Mesendoderm (in vitro differentiated cells): ENCODE data around the gene OSBPL3.

ENCODE experiments used
- DNase-seq: peaks from one replicate; pipeline ENCODE4 v3.0.0; 2013
- H2AK5ac ChIP-seq: 2 replicates; pipeline ENCODE4 v1.6.1; 2013; ENCODE audit warnings: low read length, inconsistent platforms
- H2BK120ac ChIP-seq: 2 replicates; pipeline ENCODE4 v1.6.1; 2013; ENCODE audit warnings: low read depth, mild to moderate bottlenecking, low read length, moderate library complexity, mixed read lengths
- H2BK15ac ChIP-seq: replicated peaks from 2 replicates; pipeline ENCODE4 v1.6.1; 2013; ENCODE audit warnings: low read depth, mild to moderate bottlenecking, moderate library complexity
- H2BK5ac ChIP-seq: 2 replicates; pipeline ENCODE4 v1.6.1; 2013; ENCODE audit warnings: low read length, inconsistent platforms
- H3K18ac ChIP-seq: 2 replicates; pipeline ENCODE4 v1.6.1; 2013; ENCODE audit warnings: mild to moderate bottlenecking, low read length, mixed read lengths
- H3K23ac ChIP-seq: one replicate; pipeline ENCODE4 v1.6.1; 2013; ENCODE audit warnings: low read length
- H3K27ac ChIP-seq: 2 replicates; pipeline ENCODE4 v1.5.1; 2013; ENCODE audit warnings: low read depth, mild to moderate bottlenecking, inconsistent platforms, low read length, moderate library complexity
- H3K27me3 ChIP-seq: 2 replicates; pipeline ENCODE4 v1.6.1; 2013; ENCODE audit warnings: low read length, control low read depth, mild to moderate bottlenecking, inconsistent platforms; ENCODE audit not compliant: insufficient read depth, poor library complexity
- H3K36me3 ChIP-seq: 2 replicates; pipeline ENCODE4 v1.6.1; 2013; ENCODE audit warnings: low read length, inconsistent platforms; ENCODE audit not compliant: control insufficient read depth, insufficient read depth
- H3K4ac ChIP-seq: one replicate; pipeline ENCODE4 v1.6.1; 2013; ENCODE audit warnings: low read depth, mild to moderate bottlenecking, low read length, moderate library complexity
- H3K4me1 ChIP-seq: 2 replicates; pipeline ENCODE4 v1.6.1; 2013; ENCODE audit warnings: low read depth, low read length, inconsistent platforms; ENCODE audit not compliant: control insufficient read depth
- H3K4me2 ChIP-seq: 2 replicates; pipeline ENCODE4 v1.6.1; 2013; ENCODE audit warnings: low read length
- H3K4me3 ChIP-seq: 2 replicates; pipeline ENCODE4 v1.5.1; 2013; ENCODE audit warnings: mild to moderate bottlenecking, low read length
- H3K56ac ChIP-seq: one replicate; pipeline ENCODE4 v1.6.1; 2013; ENCODE audit warnings: low read length
- H3K79me1 ChIP-seq: 2 replicates; pipeline ENCODE4 v1.6.1; 2013; ENCODE audit warnings: low read length, inconsistent platforms
- H3K79me2 ChIP-seq: 2 replicates; pipeline ENCODE4 v1.6.1; 2013; ENCODE audit warnings: mild to moderate bottlenecking, low read length; ENCODE audit not compliant: control insufficient read depth, insufficient read depth
- H3K9ac ChIP-seq: 2 replicates; pipeline ENCODE4 v1.6.1; 2013; ENCODE audit warnings: low read length, inconsistent platforms
- H4K5ac ChIP-seq: one replicate; pipeline ENCODE4 v1.6.1; 2013; ENCODE audit warnings: low read length
- H4K8ac ChIP-seq: one replicate; pipeline ENCODE4 v1.6.1; 2013; ENCODE audit warnings: low read depth, mild to moderate bottlenecking, control low read depth, low read length, moderate library complexity
- WGBS: extraction: QIAGEN DNeasy Blood & Tissue Kit; methylation state at CpG from one replicate; pipeline ENCODE4 v1.1.7; 2013; ENCODE audit warnings: low lambda C conversion rate, missing lambda C conversion rate; ENCODE audit not compliant: insufficient coverage; ENCODE audit errors: extremely low coverage; 5-methylcytosine and 5-hydroxymethylcytosine counted together

OSBPL3 gene

DNA sequence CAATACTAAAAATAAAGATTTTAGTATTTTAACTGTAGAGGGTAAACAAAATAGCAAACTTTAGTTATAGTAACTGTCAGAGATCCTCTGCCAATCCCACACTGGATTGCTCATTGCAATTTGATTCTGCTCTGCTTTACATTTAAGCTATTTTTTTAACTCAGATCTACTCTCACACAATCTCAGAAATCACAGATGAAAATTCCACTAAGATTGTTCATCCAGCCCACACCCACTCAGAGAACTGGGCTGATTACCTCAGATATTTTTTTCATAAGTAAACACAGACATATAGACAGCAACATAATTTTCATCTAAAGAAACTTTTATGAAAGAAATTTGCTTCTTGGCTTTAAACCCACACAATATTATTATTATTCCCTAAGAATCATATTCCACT, 7.0 kb downstream of the OSBPL3 start:
- H3K79me1 ChIP-seq = peaks cover 2% of the 10 kb centered on the region

DNA sequence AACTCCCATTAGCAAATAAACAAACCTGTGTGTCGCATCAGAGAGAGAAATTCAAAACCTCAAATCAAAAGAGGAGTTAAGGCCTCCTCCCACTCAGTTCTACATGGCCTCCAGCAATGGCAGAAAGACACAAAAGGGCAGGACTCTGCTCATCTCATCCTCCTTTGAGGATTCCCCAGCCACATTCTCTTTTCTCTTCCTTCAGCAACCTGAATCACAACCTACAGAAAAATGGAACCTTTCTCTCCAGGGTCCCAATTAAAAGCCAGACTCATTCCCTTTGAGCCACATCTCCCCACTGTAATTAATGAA, 7.9 kb downstream of the OSBPL3 start:
- H3K23ac ChIP-seq = no peak overlapping the region
- H3K4me3 ChIP-seq = no peak overlapping the region
- no peak overlapping the region for H4K8ac ChIP-seq
- DNase-seq = peak; percentile 16
- peak overlapping the region; percentile 39 for H2BK5ac ChIP-seq
- H3K18ac ChIP-seq = peak overlapping the region; percentile 33
- no peak overlapping the region for H3K9ac ChIP-seq
- H3K36me3 ChIP-seq = no peaks in the 10 kb centered on the region
- H3K4ac ChIP-seq = no peak overlapping the region
- H3K79me1 ChIP-seq = peaks cover 3% of the 10 kb centered on the region
- WGBS = no CpG with 5 or more reads among the region's 1 CpG
- no peak overlapping the region for H4K5ac ChIP-seq
- H2BK120ac ChIP-seq = no peak overlapping the region
- peaks cover 8% of the 10 kb centered on the region for H3K79me2 ChIP-seq
- no peaks in the 10 kb centered on the region for H3K27me3 ChIP-seq
- no peak overlapping the region for H3K4me2 ChIP-seq
- peak overlapping the region; percentile 74 for H2BK15ac ChIP-seq
- H3K27ac ChIP-seq = peak overlapping the region; percentile 10
- H3K56ac ChIP-seq = peak overlapping the region; percentile 30
- peaks cover 17% of the 10 kb centered on the region for H3K4me1 ChIP-seq
- H2AK5ac ChIP-seq = no peak overlapping the region

More for the DNA sequence above, 7.0 kb downstream of the OSBPL3 start:
- no peak overlapping the region for H3K4ac ChIP-seq
- no peak overlapping the region for H3K23ac ChIP-seq
- H3K18ac ChIP-seq = no peak overlapping the region
- H2AK5ac ChIP-seq = no peak overlapping the region
- H3K56ac ChIP-seq = no peak overlapping the region
- H3K79me2 ChIP-seq = peaks cover 4% of the 10 kb centered on the region
- no peak overlapping the region for H3K4me2 ChIP-seq
- no peak overlapping the region for H4K5ac ChIP-seq
- H2BK120ac ChIP-seq = no peak overlapping the region
- no peak overlapping the region for H3K9ac ChIP-seq
- H3K4me3 ChIP-seq = no peak overlapping the region
- DNase-seq = no peak
- no peak overlapping the region for H4K8ac ChIP-seq
- H2BK5ac ChIP-seq = no peak overlapping the region
- H3K4me1 ChIP-seq = peaks cover 17% of the 10 kb centered on the region
- H3K27ac ChIP-seq = no peak overlapping the region
- peak overlapping the region; percentile 57 for H2BK15ac ChIP-seq
- H3K36me3 ChIP-seq = no peaks in the 10 kb centered on the region
- H3K27me3 ChIP-seq = no peaks in the 10 kb centered on the region

DNA sequence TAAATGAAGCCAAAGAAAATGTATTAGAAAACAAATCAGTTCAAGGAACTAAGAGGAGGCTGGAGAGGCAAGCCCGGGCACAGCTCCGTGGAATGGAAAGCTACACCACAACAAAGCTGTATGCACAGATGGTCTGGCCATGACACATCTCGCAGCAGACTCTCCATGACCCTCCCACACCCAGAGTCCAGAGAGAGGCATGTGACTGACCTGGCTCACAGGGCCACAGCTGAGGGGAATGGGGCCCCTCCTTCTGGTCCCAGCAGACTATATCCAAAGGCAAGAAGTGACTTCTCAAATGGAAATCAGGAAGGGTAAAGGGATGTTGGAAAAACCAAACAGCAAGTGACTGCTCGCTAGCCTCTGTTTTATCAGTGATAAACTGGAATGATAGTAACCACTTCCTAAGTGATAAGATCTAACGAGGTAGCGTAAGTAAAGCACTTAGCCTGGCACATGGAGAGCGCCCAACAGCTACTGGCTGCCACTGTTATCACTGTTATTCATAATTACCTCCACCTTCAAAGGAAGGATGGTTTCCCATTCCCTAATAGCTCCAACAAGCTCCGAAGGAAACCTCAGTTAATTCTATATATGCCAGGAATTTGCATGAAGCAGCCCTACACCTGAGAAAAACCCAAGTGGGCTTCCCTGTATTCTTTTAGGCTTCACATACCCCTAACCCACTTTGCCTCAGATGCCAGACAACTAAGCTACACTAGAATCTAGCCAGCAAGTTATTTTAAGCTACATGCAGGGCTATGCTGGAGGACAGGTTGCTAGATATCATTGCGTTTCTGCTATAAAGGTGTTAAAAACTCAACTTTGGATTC, 8.4 kb downstream of the OSBPL3 start:
- H3K56ac ChIP-seq = peak overlapping the region; percentile 65
- peak overlapping the region; percentile 90 for H3K4ac ChIP-seq
- no peak overlapping the region for H2BK15ac ChIP-seq
- no peak overlapping the region for H4K8ac ChIP-seq
- H3K27ac ChIP-seq = no peak overlapping the region
- peaks cover 4% of the 10 kb centered on the region for H3K79me1 ChIP-seq
- H2AK5ac ChIP-seq = no peak overlapping the region
- H3K9ac ChIP-seq = no peak overlapping the region
- no peak overlapping the region for H3K23ac ChIP-seq
- DNase-seq = peak; percentile 66
- H3K36me3 ChIP-seq = no peaks in the 10 kb centered on the region
- no peaks in the 10 kb centered on the region for H3K27me3 ChIP-seq
- H3K79me2 ChIP-seq = peaks cover 8% of the 10 kb centered on the region
- no peak overlapping the region for H4K5ac ChIP-seq
- peaks cover 17% of the 10 kb centered on the region for H3K4me1 ChIP-seq
- peak overlapping the region; percentile 39 for H2BK5ac ChIP-seq
- H3K4me3 ChIP-seq = no peak overlapping the region
- H3K4me2 ChIP-seq = no peak overlapping the region
- no CpG with 5 or more reads among the region's 9 CpGs for WGBS
- H2BK120ac ChIP-seq = peak overlapping the region; percentile 33
- H3K18ac ChIP-seq = peak overlapping the region; percentile 24

DNA sequence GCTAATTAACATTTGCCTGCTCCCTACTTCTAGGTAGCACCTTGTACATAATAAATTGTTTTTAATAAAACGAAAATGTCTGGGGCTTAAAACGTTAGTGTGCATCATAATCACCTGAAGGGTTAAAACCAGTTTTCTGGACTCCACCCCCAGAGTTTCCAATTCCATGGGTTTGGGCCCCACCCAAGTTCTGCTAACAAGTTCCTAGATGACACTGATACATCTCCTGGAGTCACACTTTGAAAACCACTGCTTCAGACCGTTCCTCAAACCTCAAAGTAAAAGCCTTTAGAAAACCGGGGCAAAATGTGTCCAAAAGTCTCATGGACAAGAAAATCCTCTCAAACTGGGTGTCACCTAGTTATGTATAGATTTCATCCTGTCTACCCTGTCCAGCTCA, 9.3 kb downstream of the OSBPL3 start:
- H3K4me3 ChIP-seq = no peak overlapping the region
- no peaks in the 10 kb centered on the region for H3K36me3 ChIP-seq
- no peak overlapping the region for H4K5ac ChIP-seq
- H3K79me2 ChIP-seq = peaks cover 8% of the 10 kb centered on the region
- peaks cover 7% of the 10 kb centered on the region for H3K79me1 ChIP-seq
- peak overlapping the region; percentile 0 for H2AK5ac ChIP-seq
- H2BK15ac ChIP-seq = no peak overlapping the region
- peak overlapping the region; percentile 33 for H2BK120ac ChIP-seq
- H3K56ac ChIP-seq = peak overlapping the region; percentile 65
- H3K9ac ChIP-seq = no peak overlapping the region
- WGBS = no CpG with 5 or more reads among the region's 4 CpGs
- no peaks in the 10 kb centered on the region for H3K27me3 ChIP-seq
- H3K4me1 ChIP-seq = peaks cover 21% of the 10 kb centered on the region
- no peak for DNase-seq
- peak overlapping the region; percentile 24 for H3K18ac ChIP-seq
- peak overlapping the region; percentile 12 for H2BK5ac ChIP-seq
- H4K8ac ChIP-seq = no peak overlapping the region
- H3K27ac ChIP-seq = no peak overlapping the region
- H3K4ac ChIP-seq = peak overlapping the region; percentile 90
- no peak overlapping the region for H3K23ac ChIP-seq
- no peak overlapping the region for H3K4me2 ChIP-seq

DNA sequence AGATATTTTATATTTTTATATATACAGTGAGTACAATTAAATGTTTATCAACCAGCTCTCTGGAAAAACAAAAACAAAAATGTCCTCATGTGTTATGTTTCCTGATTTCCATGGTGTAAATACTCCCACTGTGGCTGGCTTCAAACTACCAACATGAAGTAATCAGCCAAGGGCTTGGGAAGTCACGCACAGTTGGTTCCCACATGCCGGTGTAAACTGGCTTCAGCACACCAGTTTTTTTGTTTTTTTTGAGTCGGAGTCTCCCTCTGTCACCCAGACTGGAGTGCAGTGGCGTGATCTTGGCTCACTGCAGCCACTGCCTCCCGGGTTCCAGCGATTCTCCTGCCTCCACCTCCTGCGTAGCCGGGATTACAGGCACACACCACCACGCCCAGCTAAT, 11.8 kb downstream of the OSBPL3 start:
- peaks cover 21% of the 10 kb centered on the region for H3K4me1 ChIP-seq
- H3K27me3 ChIP-seq = no peaks in the 10 kb centered on the region
- H3K18ac ChIP-seq = no peak overlapping the region
- peaks cover 10% of the 10 kb centered on the region for H3K79me1 ChIP-seq
- H2BK120ac ChIP-seq = no peak overlapping the region
- H3K4ac ChIP-seq = peak overlapping the region; percentile 16
- no peak overlapping the region for H3K23ac ChIP-seq
- H3K27ac ChIP-seq = no peak overlapping the region
- H3K4me2 ChIP-seq = no peak overlapping the region
- no peak overlapping the region for H3K4me3 ChIP-seq
- H2BK15ac ChIP-seq = no peak overlapping the region
- H3K36me3 ChIP-seq = no peaks in the 10 kb centered on the region
- H4K5ac ChIP-seq = no peak overlapping the region
- H3K9ac ChIP-seq = no peak overlapping the region
- no peak for DNase-seq
- H4K8ac ChIP-seq = no peak overlapping the region
- H2BK5ac ChIP-seq = no peak overlapping the region
- H3K56ac ChIP-seq = peak overlapping the region; percentile 27
- no peak overlapping the region for H2AK5ac ChIP-seq
- WGBS = no CpG with 5 or more reads among the region's 9 CpGs
- peaks cover 11% of the 10 kb centered on the region for H3K79me2 ChIP-seq

DNA sequence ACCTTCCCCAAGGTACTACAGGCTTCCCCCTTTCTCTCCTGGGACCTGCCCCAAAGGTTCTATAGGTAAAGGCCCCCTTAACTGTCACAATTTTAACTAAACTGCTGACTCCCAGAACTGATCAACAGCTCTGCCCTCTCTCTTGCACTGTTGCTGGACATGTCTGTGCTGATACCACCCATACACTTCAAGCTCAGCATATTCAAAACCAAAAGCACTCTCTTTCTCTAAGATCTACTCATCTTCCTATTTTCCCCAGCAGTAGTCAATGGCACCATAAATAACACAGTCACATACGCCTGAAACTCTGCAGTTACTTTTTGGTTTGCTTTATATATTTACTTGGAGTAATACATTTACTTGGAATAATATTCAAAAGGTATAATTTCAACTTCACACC, 12.3 kb downstream of the OSBPL3 start:
- no peak overlapping the region for H3K4me2 ChIP-seq
- H3K23ac ChIP-seq = no peak overlapping the region
- H3K79me1 ChIP-seq = peaks cover 10% of the 10 kb centered on the region
- H3K27me3 ChIP-seq = no peaks in the 10 kb centered on the region
- H3K4ac ChIP-seq = no peak overlapping the region
- peak overlapping the region; percentile 50 for H2AK5ac ChIP-seq
- no peak overlapping the region for H4K8ac ChIP-seq
- H3K56ac ChIP-seq = no peak overlapping the region
- no peaks in the 10 kb centered on the region for H3K36me3 ChIP-seq
- H3K4me3 ChIP-seq = no peak overlapping the region
- H3K4me1 ChIP-seq = peaks cover 21% of the 10 kb centered on the region
- no peak overlapping the region for H3K27ac ChIP-seq
- no peak for DNase-seq
- WGBS = no CpG with 5 or more reads among the region's 1 CpG
- H3K18ac ChIP-seq = no peak overlapping the region
- H3K9ac ChIP-seq = no peak overlapping the region
- no peak overlapping the region for H2BK5ac ChIP-seq
- H2BK15ac ChIP-seq = no peak overlapping the region
- no peak overlapping the region for H4K5ac ChIP-seq
- H3K79me2 ChIP-seq = peaks cover 11% of the 10 kb centered on the region
- no peak overlapping the region for H2BK120ac ChIP-seq
